IPS-18c (cell line): ENCODE measurements around the gene NKAIN4.

Experiments
- H3K4me3 ChIP-seq: 2 replicates; pipeline ENCODE4 v1.7.0; 2013; ENCODE audit warnings: low read depth, mild to moderate bottlenecking, low read length, moderate library complexity; ENCODE audit not compliant: insufficient read depth
- H3K9me3 ChIP-seq: one replicate; pipeline ENCODE4 v1.6.1; 2013; ENCODE audit warnings: mild to moderate bottlenecking, low read length, moderate library complexity; ENCODE audit not compliant: control insufficient read depth, insufficient read depth

Gene NKAIN4

DNA sequence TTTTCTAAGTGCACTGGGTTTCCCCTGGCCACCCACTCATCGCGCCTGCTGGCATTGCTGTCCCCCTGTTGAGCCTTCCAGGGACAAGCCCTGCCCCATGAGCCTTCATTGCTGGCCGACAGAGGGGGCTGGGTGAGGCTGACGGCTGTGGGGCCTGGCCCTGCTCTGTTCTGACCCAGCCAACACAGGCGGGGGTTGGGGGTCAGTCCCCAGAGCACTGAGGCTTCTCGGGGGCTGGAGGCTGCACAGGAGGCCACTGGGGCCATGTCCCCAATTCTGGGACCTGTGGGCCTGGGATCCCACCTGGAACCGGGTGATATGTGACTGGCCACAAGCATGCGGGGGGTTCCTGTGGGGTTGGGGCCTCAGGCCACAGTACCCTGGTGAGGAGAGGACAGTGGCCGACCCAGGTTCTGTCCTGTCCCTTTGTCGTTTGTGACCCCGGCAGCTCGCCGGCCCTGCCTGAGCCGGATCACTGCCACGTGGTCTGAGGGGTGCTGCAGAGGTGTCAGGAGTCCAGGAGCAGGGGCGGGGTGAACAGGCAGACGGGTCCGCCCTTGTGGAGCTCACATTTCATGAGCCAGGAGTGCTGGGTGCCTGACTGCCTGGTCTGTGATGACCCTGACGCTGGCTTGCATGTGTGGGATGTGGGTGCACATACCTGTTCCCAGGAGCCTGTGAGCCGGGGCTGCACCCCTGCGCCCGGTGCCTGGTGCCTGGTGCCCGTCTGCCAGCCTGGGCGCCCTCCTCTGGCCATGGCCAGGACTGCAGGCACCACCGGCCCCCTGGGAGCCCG is 36.6 kb upstream of the NKAIN4 start:
- Histone ChIP-seq H3K4me3 (no peak overlapping the region), H3K9me3 (no peaks in the 10 kb centered on the region)

GRCh38 chr20:63290136-63290676 is 35.9 kb upstream of the NKAIN4 start:
- Histone ChIP-seq H3K4me3 (no peak overlapping the region), H3K9me3 (no peaks in the 10 kb centered on the region)

GRCh38 chr20:63289311-63290135 is 35.3 kb upstream of the NKAIN4 start:
- no peaks in the 10 kb centered on the region for H3K9me3 ChIP-seq
- no peak overlapping the region for H3K4me3 ChIP-seq

DNA sequence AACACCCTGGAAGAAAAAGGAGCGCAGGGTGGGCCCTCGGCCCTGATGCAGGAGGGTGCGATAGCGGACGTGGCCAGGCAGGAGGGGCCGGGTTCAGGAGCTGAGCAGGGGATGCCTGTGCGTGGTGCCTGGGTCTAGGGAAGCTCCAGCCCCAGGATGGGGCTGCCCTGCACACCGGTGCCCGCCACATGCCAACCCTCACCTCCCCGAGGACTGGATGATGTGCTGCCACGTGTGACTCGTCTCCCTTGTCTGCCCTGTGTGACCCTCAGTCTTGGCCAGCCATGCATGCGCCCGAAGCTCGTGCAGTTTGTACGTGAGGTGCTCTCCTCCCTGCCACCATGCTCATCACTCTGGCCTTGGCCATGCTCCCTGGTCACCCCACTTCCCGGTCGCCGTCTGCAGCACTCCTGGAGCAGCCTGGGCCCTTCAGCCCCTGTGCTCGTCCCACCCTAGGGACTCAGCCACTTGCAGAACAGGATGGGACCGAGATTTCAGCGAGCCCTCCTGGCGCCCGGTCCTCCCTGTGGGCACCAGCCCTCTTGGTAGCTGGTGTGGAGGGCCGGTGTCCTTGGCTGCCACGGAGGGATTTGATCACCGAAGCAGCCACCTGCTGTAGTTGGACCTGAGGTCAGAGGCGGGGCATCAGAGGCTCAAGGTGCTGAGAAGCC is 34.5 kb upstream of the NKAIN4 start:
- Histone ChIP-seq H3K4me3 (no peak overlapping the region), H3K9me3 (no peaks in the 10 kb centered on the region)

DNA sequence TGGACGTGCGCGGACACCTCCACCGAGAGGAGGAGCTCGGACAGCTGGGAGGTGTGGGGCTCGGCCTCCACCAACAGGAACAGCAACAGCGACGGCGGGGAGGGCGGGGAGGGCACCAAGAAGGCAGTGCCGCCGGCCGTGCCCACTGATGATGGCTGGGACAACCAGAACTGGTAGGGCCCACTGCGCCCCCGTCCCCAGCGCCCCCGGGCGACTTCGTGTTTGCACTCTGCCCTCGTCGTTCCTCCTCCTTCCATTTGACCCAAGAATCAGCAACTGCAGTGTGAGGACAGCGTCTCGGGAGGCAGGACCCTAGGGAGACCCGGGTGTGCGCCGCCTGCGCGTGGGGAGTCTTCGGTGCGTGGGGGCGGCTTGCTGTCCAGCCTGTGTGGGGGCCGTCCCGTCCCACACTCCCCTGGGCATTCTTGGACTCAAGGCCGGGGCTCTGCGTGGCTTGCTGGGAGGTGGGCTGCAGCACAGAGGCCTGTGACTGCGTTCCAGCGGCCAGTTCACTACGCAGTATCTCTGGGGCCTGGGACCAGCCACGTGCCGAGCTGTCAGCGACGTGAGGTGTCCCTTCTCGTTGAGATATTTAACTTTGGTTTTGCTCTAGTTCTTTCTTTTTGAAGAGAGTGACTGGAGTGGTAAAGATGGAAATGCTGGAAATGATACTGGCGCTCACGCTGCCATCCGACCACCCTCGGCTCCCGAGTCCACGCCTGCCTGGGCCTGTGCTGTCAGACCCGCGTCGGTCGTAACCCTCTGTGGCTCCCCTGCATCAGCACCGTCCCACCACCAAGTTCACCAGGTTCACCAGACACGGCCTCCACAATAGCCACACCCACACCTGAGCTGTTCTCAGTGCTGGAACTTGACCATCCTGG is 33.7 kb upstream of the NKAIN4 start:
- Histone ChIP-seq H3K4me3 (no peak overlapping the region), H3K9me3 (no peaks in the 10 kb centered on the region)

GRCh38 chr20:63286781-63287696 is 32.8 kb upstream of the NKAIN4 start:
- H3K4me3 ChIP-seq = no peak overlapping the region
- H3K9me3 ChIP-seq = no peaks in the 10 kb centered on the region

GRCh38 chr20:63285636-63286615 is 31.7 kb upstream of the NKAIN4 start:
- Histone ChIP-seq H3K9me3 (no peaks in the 10 kb centered on the region), H3K4me3 (no peak overlapping the region)

DNA sequence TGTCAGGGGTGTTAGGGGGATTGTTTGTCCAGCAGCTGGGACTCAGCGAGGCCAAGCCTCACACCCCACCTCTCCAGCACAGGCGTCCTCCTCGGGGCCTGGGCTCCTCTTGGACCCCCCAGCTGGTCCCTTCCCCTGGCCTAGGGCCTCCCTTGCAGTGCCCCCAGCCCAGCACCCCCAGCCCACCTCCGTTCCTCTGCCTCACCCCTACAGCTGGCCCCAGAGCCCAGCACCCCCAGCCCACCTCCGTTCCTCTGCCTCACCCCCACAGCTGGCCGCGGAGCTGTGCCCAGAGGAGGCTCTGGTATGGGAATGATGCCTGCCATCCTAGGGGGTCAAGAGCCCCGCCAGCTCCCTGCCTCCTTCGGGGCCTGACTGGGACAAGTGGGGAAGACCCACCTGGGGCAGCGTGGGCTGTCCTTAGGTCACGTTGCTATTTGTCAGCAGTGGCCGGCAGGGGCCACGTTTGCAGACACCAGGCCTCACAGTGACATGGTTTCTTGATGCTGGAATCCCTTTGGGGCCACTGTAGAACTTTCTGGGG is 30.8 kb upstream of the NKAIN4 start:
- no peak overlapping the region for H3K4me3 ChIP-seq
- H3K9me3 ChIP-seq = no peaks in the 10 kb centered on the region

GRCh38 chr20:63284544-63284949 is 30.3 kb upstream of the NKAIN4 start:
- Histone ChIP-seq H3K9me3 (no peaks in the 10 kb centered on the region), H3K4me3 (no peak overlapping the region)

DNA sequence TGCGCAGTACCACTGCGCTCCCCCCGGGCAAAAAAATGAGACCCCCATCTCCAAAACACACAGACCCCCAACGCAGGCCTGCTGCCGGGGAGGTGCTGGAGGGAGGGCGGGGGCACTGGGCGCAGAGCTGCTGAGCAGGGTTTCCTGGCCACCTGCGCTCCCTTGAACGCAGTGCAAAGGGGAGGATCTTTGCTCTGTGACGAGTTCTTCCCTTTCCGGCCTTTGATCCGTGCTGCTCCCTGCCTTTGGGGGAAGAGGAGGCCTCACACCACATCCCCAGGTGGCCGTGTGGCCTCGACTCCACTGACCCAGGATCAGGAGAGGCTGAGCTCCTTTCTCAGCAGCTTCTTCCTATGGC is 29.8 kb upstream of the NKAIN4 start:
- no peaks in the 10 kb centered on the region for H3K9me3 ChIP-seq
- no peak overlapping the region for H3K4me3 ChIP-seq

GRCh38 chr20:63283397-63284082 is 29.3 kb upstream of the NKAIN4 start:
- Histone ChIP-seq H3K4me3 (no peak overlapping the region), H3K9me3 (no peaks in the 10 kb centered on the region)

DNA sequence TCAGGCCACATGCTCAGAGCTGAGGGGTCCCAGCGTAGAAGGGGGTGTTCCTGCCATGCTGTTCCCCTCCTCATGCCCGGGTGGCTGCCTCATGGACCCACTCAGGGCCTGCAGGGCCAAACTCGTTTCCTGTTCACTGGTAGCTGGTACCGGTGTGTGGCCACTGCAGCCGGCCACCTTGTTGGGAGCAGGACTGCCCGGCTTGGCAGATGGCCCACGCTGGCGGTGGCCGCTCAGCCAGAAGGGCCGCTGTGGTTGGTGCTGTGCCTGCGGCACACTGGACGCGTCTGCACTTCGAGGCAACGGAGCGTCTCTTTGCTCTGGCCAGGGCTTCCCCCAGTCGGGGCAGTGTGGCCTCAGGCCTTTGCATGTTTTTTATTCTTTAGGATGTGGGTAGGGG is 28.7 kb upstream of the NKAIN4 start:
- H3K9me3 ChIP-seq = no peaks in the 10 kb centered on the region

GRCh38 chr20:63281742-63282665 is 27.7 kb upstream of the NKAIN4 start:
- Histone ChIP-seq H3K9me3 (no peaks in the 10 kb centered on the region), H3K4me3 (no peak overlapping the region)

More for the DNA sequence above, 28.7 kb upstream of the NKAIN4 start:
- no peak overlapping the region for H3K4me3 ChIP-seq
